Measurements from ENCODE around the gene CYTH4. TPM values are rescaled to one million over a fixed set of nuclear protein-coding genes. Genes with fewer than 3 reads are reported as not detected.

CYTH4 gene
- polyA plus RNA-seq, 12 donors, result 3.9 to 13.7 (median 5.1) TPM; not detected in 1

- DNase-seq, result no peak
These were observed 12.2 kb upstream of the CYTH4 start for GRCh38 chr22:37269936-37270678.

GRCh38 chr22:37270928-37271650 lies 11.2 kb upstream of the CYTH4 start:
- DNase-seq, result no peak

GRCh38 chr22:37273126-37273845 lies 9.0 kb upstream of the CYTH4 start:
- DNase-seq, result no peak

DNA sequence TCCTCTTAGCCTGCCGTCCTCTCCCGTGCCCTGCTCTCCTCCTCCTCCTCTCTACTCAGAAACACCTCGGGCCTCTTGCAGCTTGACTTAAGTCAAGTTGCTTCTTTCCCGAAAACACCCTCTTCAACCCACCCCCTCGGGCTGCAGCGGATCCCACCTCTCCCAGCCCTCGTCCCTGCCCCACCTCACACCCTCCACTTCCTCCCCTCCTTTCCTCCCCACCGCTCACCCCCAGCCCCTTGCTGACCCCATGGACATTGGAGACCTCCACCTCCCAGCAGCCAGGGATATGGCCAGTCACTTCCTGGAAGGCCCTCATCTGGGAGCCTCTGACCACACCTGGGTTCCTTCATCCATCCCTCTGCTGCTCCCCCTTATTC lies 8.5 kb upstream of the CYTH4 start:
- no peak for DNase-seq

DNA sequence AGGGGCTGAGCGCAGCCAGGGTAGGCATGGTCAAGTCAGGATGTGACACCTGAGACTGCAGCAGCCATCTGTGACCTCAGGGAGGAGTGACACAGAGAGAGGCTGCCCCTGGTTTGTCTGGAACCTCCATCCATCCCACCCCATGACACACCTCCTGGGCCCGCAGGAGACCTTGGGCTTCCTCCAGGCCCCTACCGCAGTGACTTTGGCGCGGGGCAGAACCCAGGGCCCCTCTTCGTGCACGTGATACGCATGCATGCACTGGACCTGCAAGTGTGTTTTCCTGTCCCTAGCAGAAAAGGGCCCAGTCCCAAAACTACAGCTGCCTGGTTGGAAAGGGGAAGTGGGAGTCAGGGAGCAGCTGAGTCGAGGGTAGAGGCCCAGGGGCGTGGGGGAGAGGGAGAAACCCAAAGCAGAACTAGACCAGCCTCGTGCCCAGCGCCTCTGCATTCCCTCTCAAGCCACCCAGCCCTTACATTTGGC lies 7.9 kb upstream of the CYTH4 start:
- no peak for DNase-seq

DNA sequence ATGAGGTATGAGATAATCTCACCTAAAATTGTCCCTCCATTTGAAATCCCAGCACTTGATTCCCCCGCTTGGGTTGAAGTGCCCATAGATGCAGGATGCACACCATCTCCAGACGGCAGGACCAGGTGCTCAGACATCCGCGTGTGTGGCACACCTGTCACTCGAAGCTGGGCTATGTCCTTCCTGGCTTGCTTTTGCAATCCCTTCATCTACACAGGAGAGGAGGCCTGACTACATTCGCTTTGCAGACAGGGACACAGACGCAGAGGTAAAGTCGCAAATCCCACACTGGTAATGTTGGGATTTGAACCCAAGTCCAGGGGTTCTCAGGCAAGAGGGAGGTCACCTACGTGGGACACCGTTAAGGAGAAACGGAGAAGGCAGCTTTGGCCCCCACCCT lies 7.2 kb upstream of the CYTH4 start:
- no peak for DNase-seq

DNA sequence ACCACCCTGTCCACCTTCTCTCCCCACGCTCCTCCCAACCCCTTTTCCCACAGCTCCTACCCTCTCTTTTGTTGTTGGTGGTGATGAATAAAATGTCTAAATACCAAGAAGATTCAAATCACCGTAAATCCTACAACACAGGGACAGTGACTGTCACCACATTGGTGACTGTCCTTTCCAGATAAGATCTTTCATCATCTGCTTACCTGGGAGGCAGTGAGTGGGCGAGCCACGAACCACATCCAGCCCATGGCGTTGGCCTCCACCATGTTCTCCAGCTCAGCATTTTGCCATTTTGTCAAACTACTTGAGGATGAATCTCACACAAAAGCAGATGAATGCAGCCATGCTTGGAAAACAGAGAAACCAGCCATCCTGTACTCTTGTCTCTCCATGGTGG lies 6.7 kb upstream of the CYTH4 start:
- DNase-seq, result no peak

GRCh38 chr22:37276776-37277175 lies 5.5 kb upstream of the CYTH4 start:
- DNase-seq, result no peak

GRCh38 chr22:37277384-37277783 lies 4.9 kb upstream of the CYTH4 start:
- no peak for DNase-seq

DNA sequence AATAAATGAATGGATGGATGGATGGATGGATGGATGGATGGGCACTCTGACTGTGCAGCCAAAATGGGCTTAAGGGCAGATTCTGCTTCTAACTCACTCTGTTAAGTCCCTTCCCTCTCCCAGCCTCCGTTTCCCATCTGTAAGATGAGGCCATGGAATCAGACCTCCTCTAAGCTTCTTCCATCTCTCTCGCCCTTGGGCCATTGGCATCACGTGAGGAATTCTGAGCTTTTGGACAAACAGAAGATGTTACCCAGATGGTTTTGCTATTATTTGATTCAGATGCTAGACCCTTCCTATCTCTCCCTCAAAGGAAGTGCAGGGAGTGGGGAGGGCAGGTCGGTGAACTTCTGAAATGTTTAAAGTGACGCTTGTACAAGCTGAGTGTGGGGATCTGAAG lies 4.0 kb upstream of the CYTH4 start:
- DNase-seq, result no peak

GRCh38 chr22:37279331-37280181 lies 2.8 kb upstream of the CYTH4 start:
- peak; percentile 44 for DNase-seq

DNA sequence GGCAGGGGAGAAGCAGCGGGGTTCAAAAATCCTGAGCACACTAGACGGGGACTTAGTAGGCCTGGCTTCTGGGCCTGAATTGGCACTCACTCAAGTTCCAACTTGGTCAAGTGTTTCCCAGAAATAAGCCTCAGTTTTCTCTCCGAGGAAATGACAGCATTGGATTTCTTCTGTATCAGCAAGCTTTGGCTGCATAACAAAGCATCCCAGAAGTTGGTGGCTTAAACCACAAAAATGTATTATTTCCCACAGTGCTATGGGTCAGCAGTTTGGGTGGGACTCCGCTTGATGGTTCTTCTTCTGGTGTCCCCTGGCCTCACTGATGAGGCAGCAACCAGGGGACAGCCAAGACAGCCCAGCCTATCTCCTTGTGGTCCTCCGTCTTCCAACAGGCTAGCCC lies 1.6 kb upstream of the CYTH4 start:
- no peak for DNase-seq

GRCh38 chr22:37281195-37281594 lies 1.1 kb upstream of the CYTH4 start:
- DNase-seq, result no peak

DNA sequence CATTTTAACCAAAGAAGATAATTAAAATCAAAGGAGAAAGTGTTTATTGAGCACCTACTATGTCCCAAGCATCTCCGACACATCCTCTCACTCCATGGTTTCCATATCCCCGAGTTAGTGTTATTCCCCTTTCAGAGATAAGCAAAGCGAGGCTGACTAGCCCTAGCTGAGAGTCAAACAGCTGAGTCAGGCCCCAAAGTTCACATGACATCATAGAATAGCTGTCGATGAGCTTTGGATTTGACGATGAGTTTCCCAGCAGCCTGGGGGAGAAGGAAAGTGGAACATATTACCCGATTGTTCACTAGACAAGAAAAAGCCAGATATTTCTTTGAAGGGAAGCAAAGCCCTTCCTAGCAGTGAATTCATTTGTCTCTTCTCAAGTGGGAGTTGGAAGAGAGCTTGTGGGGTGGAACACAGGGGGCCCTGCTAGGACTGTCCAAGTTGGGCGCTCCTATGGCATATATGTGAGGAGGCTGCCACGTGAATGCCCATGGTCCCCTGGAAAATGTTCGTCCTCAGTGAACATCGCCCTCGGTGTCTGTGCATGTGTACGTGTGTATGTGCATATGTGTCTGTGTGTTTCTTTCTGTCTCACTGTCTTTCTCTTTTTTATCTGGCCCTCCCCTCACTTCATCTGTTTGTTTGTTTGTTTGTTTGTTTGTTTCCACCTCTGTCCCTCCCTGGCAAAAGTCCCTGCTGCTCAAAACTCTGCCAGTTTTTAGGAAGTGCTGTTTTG lies 493 bp upstream of the CYTH4 start:
- no peak for DNase-seq

- DNase-seq, result no peak
These were observed 1.2 kb downstream of the CYTH4 start for GRCh38 chr22:37283393-37283937.

DNA sequence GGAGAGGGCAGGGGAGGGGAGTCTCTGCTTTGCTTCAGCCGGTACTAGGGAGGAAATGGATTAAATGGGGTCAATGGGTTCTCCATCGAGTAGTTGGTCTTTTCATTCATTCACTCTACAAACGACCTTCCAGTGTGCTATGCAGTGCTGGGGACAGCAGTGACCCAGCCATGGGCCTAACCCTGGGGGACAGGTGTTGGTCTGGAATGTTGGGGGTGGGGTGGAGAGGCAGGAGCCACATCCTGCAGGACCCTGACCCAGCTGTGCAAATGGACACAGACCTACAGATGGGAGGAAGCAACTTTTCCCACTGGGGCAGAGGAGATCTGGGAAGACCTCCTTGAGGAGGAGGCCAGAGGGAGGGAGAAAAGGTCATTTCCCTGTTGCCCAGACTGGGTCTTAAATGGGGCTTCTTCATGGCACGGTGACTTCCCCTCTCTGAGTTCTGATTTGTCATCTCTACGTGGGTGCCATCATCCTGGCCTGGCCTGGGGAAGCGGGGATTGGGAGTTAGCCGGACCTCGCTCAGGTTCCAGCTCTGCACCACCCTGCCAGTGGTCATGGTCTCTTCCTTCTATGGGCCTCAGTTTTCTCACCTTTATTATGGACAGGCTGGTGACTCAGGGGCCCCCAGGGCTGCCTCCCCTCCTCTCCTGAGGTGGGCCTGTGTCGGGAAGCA lies 2.0 kb downstream of the CYTH4 start:
- DNase-seq, result no peak

DNA sequence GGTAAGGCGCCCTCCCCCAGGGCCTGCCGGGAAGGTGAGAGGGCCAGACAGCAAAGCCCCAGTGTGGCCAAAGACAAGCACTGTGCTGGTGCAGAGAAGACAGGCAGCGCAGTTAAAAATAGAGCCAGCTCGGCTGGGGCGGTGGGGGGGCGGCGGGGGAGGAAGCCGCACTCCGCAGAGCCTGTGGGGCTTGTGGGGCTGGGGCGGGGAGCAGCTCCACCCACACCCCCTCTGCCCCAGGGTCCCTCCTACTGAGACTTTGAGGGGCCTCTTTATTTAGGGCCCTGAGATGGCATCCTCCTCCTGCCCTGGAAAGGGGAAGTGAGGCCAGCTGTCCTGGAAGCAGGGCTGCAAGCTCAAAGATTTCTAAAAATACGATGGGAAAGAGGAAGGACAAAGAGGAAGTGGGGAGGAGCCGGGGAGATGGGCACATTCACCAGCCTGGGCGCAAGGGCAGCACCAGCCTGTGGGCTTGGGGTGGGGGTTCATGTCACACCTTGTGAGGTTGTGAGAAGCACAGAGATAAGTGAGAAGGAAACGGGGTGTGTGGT lies 2.6 kb downstream of the CYTH4 start:
- no peak for DNase-seq

DNA sequence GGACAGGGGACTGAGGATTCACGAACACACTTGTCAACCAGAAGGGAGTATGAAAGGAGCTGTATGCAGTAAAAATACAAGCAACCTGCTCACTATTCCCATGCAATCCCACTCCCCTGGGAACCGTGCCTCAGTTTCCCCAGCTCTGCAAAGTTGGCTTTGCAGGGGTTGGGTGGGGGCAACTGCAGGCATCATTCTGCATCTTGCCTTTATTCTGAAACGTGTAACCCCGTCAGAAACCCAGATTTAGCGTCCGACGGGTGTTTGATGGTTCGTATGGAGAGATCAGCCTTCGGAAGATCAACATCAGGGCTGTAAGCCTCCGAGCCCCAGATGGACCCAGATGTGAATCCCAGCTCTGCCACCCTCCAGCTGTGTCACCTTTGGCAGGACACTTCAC lies 3.6 kb downstream of the CYTH4 start:
- DNase-seq, result no peak

- DNase-seq, result no peak
These were observed 5.2 kb downstream of the CYTH4 start for GRCh38 chr22:37287550-37287951.

DNA sequence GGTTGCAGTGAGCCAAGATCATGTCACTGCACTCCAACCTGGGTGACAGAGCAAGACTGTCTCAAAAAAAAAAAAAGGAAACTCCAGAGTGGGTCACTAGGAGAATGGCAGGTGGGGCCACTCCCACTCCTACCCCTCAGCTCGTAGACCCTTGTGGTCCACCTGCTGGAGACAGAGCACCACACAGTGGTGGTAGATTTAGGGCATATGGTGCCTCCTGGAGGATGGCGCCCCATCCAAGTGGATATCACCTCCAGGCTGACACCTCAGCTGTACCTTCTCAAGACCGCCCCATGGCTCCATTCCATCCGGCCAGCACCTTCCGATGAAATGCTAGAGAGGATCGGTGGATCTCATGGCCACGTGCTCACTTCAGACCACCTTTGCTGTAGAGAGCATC lies 6.2 kb downstream of the CYTH4 start:
- no peak for DNase-seq

Measured in muscle of arm (tissue), 12 donors.